Neural cell (in vitro differentiated cells): ENCODE data around the gene PHACTR4.

Experiments used
- CTCF ChIP-seq: fragments of 450-650 bp; IDR thresholded peaks from 2 replicates; pipeline ENCODE4 v1.5.1; 2014; ENCODE audit warnings: antibody characterized with exemption, mild to moderate bottlenecking, moderate library complexity; ENCODE audit not compliant: poor library complexity, severe bottlenecking
- EP300 ChIP-seq: fragments of 450-650 bp; conservative IDR thresholded peaks from 2 replicates; pipeline ENCODE4 v1.6.1; 2014; ENCODE audit warnings: antibody characterized with exemption, mild to moderate bottlenecking, moderate library complexity; ENCODE audit not compliant: poor library complexity, severe bottlenecking
- EZH2 ChIP-seq: fragments of 200-600, 300-800 bp; shearing (Covaris generic), sonication (generic); IDR thresholded peaks from 2 replicates; pipeline ENCODE4 v1.6.1; 2014; ENCODE audit warnings: antibody characterized with exemption, low read length, borderline replicate concordance, mild to moderate bottlenecking; ENCODE audit not compliant: insufficient read depth, poor library complexity, severe bottlenecking
- POLR2AphosphoS5 ChIP-seq: IDR thresholded peaks from 2 replicates; pipeline ENCODE4 v1.6.1; 2012
- RAD21 ChIP-seq: fragments of 450-650 bp; conservative IDR thresholded peaks from 2 replicates; pipeline ENCODE4 v1.6.1; 2014; ENCODE audit warnings: antibody characterized with exemption, mild to moderate bottlenecking, moderate library complexity
- SMC3 ChIP-seq: fragments of 450-650 bp; conservative IDR thresholded peaks from 2 replicates; pipeline ENCODE4 v1.6.1; 2014; ENCODE audit warnings: antibody characterized with exemption, mild to moderate bottlenecking, moderate library complexity; ENCODE audit not compliant: poor library complexity
- TF ChIP-seq, protein P1 (sequence below): IDR thresholded peaks from 2 replicates; pipeline ENCODE4 v1.6.1; 2012; ENCODE audit warnings: borderline replicate concordance

DNA sequence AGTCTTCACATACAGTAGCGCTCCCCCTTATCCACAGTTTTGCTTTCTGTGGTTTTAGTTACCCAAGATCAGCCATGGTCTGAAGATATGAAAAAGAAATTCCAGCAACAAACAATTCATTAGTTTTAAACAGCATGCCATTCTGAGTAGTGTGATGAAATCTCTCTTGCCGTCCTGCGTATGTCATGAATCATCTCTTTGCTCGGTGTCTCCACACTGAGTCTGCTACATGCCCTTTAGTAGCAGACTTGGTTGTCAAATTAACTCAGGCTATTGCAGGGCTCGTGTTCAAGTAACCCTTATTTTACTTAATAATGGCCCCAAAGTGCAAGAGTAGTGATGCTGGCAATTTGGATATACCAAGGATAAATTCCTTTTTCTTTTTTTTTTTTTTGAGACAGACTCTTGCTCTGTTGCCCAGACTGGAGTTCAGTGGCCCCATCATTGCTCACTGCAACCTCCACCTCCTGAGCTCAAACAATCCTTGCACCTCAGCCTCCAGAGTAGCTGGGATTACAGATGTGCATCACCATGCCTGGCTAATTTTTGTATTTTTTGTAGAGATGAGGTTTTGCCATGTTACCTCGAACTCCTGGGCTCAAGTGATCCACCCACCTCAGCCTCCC, 22.6 kb downstream of the PHACTR4 start:
- TF ChIP-seq EZH2 (no peak), CTCF (no peak), POLR2AphosphoS5 (no peak), SMC3 (no peak), RAD21 (no peak), EP300 (no peak)
- TF ChIP-seq, protein P1, sequence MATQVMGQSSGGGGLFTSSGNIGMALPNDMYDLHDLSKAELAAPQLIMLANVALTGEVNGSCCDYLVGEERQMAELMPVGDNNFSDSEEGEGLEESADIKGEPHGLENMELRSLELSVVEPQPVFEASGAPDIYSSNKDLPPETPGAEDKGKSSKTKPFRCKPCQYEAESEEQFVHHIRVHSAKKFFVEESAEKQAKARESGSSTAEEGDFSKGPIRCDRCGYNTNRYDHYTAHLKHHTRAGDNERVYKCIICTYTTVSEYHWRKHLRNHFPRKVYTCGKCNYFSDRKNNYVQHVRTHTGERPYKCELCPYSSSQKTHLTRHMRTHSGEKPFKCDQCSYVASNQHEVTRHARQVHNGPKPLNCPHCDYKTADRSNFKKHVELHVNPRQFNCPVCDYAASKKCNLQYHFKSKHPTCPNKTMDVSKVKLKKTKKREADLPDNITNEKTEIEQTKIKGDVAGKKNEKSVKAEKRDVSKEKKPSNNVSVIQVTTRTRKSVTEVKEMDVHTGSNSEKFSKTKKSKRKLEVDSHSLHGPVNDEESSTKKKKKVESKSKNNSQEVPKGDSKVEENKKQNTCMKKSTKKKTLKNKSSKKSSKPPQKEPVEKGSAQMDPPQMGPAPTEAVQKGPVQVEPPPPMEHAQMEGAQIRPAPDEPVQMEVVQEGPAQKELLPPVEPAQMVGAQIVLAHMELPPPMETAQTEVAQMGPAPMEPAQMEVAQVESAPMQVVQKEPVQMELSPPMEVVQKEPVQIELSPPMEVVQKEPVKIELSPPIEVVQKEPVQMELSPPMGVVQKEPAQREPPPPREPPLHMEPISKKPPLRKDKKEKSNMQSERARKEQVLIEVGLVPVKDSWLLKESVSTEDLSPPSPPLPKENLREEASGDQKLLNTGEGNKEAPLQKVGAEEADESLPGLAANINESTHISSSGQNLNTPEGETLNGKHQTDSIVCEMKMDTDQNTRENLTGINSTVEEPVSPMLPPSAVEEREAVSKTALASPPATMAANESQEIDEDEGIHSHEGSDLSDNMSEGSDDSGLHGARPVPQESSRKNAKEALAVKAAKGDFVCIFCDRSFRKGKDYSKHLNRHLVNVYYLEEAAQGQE, result no peak
